ENCODE results near the gene PLEKHA5. TPM values are rescaled to one million over a fixed set of nuclear protein-coding genes. Genes with fewer than 3 reads are reported as not detected.

PLEKHA5 gene
- total RNA-seq, 1 donor from 2014 or later: 10.9 TPM

DNA sequence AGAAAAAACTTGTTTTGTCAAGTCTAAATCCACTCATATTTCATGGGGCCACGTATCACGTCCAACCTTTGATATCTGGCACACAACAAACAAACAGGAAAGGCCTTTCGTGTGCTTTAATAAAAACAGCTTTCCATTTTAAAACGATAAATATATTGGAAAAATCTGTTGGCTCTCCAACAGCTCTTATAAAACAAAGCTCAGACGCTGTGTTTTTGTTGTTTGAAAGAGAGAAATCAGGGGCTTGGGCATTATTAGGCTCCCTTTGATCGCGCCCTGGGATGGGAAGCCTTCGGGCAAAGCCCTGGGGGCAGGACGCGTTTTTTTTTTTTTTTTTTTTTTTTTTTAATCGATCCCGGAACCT lies 429 bp upstream of the PLEKHA5 start:
- no peak for DNase-seq (ENCODE audit: low spot score)

DNA sequence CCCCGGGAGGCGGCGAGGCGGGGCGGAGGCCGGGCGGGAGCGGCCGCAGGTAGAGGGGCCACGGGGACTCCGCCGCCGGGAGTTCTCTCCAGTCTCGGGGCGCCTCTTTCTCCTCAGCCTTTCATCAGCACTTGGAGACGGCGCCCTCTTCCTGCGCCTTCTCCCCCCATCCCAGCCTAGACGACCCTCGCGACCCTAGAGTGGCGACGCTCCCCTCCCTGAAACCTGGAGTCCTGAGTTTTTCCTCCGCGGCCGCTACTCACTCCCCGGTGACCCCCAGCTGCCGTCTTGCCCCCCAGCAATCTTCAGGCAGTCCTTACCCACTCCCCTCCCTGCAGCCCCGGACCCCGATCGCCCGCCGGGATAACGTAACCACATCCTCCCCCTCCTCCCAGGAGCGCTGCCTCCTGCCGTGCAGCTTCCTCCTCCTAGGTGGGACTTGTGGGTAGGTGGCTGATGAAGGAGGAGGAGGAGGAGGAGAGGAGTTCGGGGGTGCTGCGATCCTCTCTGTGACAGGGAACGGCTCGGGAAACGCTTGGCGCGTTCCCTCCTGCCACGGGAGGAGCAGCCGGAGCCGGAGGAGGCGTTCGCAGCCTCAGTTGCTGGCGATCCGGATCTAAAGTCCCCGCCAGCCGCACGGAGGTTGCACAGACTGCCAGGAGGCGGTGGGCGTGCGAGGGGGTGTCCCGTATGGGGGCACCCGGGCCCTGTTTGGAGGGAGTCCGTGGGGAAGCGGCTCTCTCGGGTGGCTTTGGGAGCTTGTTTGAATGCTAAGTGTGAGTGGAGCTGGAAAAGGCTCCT lies 891 bp downstream of the PLEKHA5 start:
- DNase-seq (ENCODE audit: low spot score): no peak

DNA sequence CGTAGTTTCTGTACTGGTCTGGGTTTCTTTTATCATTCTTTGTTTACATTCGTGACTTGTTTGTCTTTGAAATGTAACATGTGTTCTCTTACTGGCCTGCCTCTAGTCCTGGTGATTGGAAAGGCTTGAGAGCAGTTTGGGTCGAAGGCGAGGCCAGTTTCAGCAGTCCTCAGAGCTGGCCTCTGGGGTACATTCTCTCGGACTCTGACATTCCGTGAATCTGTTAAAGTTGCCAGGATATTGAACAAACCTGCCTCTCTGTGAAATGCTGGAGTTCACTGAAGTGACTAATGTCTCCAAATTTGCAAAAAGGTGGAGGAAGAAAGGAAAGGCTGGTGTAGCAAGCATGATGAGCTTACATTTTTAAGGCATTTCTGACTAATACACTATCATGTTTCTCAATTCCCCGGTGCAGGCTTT lies 1.5 kb downstream of the PLEKHA5 start:
- DNase-seq (ENCODE audit: low spot score): no peak

DNA sequence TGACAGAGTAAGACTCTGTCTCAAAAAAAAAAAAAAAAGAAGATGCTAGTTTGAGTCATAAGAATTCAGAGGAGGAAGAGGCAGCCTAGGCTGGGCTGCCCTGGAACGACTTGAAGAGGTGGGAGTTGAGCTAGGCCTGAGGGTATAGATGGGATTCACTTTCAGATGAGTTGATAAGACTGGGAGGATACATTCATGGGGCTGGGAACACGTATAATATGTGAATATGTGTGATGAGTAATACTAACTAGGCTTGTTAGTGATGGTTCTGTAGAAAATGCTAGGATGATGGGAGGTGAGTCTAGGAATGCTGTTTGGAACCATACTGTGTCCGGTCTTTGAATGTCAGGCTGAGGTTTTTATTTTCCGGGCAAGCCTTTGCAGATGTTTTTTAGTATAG lies 9.0 kb downstream of the PLEKHA5 start:
- no peak for DNase-seq (ENCODE audit: low spot score)

DNA sequence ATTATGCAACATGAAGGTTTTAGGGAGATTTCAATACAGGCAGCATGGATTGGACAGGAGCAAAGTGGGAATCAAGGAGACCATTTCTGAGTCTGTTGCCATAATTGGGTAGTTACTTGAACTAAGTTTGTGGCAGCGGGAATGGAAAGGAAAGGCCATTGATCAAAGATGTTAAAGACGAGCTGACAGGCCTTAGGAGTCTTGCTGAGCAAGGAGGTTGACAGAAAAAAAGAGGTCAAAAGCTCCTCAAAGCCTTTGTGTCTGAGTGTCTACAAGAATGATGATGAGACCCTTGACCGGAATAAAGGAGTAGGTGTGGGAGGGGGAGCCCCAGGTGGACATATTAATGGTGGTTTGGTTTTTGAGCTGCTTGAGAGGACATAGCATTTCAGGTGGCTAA lies 9.4 kb downstream of the PLEKHA5 start:
- DNase-seq (ENCODE audit: low spot score): no peak

DNA sequence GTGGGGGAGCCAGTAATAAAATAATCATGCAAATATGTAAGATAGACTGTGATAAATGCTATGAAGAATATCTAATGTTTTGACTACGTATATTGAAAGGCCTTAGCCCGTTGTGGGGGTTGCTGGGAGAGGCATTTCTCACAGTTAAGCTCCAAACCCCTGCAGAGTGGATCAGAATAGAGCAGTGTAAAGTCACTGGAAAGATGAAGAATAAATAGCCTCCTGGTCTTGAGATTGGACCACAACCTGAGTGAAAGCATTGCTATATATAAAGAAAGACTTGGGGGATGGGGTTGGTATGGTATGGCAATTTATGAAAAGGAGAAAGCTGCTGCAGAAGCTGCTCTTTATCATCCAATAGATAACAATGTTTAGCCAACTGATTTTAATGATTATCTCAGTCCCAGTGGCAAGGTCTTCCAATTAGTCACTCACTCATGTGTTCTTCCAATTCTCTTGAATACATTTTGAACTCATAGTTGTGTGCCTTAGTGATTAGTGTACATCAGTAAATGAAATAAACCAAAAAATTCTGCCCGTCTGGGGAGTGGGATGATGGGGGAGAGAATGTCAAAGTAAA lies 10.2 kb downstream of the PLEKHA5 start:
- DNase-seq (ENCODE audit: low spot score): no peak

DNA sequence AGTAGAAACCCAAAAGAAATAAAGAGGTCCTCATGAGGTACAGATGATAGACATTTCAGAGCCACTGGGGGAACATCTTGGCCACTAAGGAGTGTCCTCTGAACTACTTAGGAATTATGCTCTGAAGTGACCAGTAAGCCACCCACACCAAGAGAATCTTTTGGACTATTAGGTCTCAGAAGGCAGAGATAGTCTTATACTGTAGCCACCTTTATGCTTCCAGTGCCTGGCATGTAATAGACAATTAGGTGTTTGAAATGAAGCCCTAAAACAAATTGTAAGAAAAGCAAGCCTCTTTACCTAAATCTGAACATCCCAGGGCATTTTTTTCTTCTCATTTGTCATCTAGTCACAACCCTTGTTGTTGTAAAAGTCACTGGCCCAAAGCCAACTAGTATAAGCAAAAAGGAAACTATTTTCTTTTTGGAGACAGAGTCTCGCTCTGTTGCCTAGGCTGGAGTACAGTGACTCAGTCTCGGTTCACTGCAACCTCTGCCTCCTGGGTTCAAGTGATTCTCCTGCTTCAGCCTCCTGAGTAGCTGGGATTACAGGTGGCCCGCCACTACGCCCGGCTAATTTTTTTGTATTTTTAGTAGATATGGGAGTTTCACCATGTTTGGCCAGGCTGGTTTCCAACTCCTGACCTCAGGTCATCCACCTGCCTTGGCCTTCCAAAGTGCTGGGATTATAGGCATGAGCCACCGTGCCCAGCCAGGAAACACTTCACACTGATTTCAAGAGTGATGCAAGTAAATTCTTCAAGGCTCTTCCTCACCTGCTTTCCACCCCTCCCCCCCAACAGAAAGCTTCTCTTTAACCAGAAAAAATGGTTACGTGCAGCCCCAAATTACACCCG lies 11.1 kb downstream of the PLEKHA5 start:
- no peak for DNase-seq (ENCODE audit: low spot score)

DNA sequence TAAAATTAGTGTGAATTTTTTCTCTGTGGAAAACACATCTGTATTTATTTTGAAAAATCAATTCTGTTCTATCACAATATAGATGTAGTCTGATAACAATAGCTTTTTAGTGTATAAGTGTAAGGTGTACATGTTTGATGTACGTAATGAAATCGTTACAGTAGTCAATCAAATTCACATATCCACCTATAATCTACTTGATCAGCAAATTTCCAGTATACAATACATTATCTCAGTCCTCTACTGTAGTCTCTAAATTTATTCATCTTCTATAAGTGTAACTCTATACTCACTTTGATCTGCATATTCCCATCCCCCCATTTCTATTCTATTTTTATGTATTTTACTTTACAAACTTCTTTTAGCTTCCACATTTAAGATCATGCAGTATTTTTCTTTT lies 13.0 kb downstream of the PLEKHA5 start:
- no peak for DNase-seq (ENCODE audit: low spot score)

DNA sequence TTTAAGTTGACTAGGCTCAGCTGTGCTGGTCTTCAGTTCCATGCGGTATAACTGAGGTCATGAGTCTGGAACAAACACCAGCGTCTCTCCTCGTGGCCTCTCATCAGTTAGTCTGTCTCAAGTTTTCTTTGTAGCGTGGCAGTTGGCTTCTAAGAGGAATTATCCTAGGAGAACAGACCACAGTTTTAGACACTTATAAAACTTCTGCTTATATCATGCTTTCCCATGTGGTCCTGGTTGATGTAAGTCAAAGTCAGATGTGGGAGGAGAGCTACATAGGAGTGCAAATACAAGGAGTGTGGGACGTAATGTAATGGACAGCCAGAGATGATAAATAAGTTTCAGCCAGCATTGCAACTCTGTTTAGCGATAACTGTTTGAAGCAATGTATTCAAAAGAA lies 14.8 kb downstream of the PLEKHA5 start:
- no peak for DNase-seq (ENCODE audit: low spot score)

DNA sequence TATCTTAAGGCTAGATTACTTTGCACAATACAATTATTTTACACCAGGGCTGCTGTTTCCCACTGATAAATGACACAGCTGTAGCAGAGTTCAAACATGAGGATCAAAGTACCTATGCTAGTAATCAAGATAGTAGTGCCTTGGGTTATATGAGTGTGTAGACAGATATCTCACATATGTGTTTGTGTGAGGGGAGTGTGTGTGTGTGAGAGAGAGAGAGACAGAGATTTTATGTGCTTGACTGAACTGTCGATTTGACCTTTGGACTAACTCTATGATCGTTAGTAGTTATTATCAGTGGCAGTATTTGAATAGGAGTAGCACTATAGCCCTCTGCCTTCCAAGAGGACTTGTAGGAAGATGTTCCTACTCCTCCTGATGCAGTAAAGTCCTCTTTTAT lies 15.5 kb downstream of the PLEKHA5 start:
- no peak for DNase-seq (ENCODE audit: low spot score)

DNA sequence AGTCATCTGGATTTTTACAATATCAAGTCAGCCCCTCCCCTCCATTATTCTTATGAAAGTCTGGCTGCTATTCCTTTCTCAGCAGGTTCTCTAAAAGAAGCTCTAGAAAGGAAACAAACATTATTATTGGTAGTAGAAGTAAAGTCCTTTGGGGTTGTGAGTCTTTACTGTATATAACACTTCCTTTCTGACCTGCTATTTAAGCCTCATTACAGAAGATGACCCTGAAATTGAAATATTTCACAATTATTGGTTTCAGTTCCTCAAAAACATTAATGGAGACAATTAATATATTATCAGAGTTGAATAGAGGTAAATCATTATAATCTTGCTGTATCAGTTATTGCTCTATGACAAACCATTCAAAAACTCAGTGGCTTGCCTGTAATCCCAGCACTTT lies 19.3 kb downstream of the PLEKHA5 start:
- no peak for DNase-seq (ENCODE audit: low spot score)

DNA sequence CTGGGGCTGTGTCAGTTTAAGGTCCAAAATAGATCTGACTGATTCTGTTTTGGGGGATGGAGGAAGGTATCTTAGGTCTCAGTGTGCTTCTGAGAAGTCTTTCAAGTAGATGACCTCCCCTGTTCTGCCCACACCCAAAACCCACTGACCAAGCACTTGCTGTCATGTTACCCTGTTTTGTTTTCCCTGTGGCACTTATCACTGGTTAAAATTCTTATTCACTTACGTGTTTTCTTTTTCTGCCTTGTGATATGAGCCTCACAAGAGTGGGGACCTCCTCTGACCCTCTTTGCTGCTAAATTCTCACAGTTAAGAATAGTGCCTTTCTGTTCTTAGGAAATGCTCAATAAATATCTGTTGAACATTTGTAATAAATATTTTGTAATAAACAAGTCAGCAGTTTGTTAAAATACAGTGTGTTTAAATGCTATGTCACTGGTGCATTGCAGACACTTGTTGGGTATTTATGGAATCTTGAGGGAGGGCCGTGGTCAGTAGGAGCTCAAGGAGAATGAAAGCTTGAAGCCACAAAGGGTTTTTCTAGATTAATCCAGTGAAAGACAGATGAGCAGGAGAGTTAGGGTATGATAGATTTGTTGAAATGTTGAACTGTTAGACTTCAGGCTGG lies 20.9 kb downstream of the PLEKHA5 start:
- no peak for DNase-seq (ENCODE audit: low spot score)

DNA sequence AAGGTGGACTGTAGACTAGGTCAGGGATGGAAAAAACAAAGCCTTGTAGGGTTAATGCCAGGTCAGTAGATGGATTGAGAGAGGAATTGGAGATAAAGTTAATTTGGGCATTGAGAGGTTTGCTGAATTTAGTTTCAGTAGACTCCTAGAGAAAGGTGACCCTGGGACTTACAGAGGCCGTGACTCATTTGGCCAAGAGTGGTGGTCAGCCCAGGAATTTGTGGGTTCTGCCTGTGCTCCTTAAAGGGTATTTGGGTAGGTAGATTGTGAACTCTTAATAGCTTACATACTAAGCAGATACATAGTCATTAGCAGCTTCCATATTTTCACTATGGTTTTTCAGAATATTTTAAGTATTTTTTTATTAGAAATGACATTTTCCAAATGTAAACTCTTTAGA lies 21.8 kb downstream of the PLEKHA5 start:
- DNase-seq (ENCODE audit: low spot score): no peak

DNA sequence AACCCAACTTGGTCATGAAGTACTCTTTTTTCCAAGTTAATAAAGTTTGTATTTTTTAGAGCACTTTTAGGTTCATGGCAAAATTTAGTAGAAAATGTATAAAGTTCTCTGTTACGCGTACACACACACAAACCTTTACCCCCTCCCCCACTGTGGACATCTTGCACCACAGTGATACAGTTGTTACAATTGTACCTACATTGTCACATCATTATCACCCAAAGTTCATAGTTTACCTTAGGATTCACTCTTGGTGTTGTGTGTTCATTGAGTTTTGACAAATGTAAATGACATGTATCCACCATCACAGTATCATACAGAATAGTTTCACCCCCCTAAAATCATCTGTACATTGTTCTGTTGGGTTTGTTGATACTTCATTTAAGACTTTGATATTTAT lies 23.9 kb downstream of the PLEKHA5 start:
- no peak for DNase-seq (ENCODE audit: low spot score)

DNA sequence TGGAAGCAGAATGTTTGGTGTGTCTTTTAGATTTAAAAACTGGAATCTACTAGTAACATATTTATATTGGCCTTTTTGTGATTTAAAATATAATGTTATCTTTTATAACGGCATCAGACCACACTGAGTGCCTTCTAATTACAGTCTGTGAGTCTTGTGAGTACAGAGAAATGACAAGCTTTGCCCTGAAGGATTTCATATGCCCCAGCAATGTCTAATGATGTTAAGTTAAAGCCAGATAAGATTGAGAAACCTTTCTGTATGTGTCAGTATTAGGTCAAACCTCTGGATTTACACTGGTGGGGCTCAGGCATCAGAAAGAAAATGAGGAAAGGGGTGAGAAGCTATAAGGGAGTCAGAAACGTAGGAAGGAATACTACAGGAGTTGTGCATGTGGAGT lies 25.2 kb downstream of the PLEKHA5 start:
- DNase-seq (ENCODE audit: low spot score): no peak

DNA sequence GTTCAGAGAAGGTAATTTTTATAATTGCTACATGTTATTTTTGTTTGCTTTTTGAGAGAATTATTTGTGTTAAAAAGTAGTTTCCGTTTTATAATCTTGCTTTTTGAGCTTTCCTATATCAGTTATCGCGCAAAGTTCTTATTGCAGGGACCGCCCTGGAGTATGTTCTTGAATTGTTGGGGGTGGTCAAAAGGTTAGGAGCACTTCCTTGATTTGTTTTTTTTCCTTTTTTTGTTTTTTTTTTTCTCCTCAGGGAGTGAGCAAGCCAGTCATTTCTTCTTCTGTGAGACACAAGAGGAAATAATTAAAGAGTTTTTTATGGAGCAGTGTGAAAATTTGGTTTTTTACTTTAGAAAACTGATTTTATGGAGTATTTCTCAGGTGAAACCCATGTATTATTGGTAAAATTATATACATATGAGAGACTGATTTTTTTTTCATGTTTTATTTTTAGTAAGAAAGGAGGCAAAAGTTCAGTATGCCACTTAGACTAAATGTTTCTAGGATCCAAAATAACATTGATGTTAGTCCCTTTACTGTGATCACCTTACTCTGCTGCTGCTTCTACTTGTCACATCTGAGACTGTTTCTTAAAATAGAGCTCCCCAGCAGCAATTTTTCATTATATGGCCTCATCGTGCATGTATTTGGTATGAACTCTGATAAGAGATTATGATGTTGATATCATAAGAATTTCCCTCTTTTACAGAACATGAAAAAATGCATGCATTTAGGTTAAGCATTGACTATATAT lies 26.6 kb downstream of the PLEKHA5 start:
- no peak for DNase-seq (ENCODE audit: low spot score)

DNA sequence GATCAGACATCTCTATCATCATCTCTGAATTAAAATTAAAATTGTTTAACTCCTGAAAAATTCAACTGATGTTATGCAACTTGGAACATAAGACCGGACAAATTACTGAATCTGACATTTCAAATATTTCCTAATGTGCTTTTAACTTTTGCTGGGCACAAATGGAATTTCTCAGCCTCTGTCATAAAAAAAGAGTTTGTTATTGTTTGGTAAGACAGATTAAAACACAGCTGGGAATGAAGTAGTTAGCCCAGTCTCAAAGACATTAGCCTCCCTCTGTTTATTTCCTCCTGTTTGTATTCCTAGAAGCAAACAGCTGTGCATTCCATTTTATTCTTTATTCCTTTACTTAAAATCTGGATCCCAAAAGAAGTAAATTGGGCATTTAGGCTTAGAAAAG lies 29.4 kb downstream of the PLEKHA5 start:
- DNase-seq (ENCODE audit: low spot score): no peak

DNA sequence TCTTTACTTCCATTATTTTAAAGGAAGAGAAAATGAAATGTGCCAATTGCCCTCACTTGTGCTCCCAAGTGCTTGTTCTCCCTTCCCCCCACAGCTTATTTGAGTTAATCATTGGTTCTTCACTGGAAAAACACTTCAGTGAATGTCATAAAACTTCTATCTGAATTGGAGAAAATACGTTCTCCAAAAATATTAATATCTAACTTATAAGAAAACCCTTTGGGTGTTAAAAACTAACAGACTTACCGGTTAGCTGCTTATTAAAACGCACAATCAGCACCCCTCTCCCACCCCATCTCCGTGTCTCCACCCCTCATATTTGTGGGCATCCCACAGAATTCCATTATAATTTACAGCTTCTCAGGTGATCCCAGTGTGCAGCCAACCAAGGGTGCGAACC lies 31.7 kb downstream of the PLEKHA5 start:
- no peak for DNase-seq (ENCODE audit: low spot score)

DNA sequence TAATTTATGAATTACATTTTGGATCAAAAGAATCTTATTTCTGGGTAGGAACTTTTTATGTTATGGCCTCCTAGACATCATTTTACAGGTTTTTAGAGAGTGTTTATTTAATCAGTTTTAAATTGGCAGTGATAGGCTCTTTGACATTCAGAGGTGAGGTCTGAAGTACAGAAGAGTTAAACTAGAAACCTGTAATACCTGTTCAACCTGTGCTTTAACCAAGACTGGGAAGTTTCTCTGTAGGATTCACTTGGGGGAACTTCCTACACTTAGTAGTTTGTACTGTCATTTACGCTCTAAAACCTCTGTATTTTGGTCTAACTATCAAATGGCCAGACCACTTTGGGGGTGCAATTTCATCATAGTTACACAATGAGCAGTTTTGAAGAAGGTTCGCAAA lies 35.9 kb downstream of the PLEKHA5 start:
- DNase-seq (ENCODE audit: low spot score): no peak

DNA sequence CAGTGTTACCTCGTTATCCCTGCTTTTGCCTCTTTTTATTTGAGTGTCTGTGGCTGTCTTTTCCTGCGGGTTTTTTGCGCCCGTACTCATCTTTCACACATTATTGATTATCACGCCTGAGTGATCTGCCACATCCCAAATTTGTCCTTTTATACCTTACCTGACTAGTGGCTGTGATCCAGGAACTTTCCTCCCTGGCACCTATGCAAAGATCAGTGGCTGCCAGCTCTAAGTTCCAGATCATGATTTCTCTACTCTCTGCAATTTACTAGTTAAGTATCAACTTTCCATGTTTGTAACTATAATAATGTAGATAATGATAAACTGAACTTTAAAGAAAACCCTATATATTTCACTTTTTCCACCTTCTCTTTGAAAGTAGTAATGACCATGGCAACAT lies 36.9 kb downstream of the PLEKHA5 start:
- DNase-seq (ENCODE audit: low spot score): no peak

DNA sequence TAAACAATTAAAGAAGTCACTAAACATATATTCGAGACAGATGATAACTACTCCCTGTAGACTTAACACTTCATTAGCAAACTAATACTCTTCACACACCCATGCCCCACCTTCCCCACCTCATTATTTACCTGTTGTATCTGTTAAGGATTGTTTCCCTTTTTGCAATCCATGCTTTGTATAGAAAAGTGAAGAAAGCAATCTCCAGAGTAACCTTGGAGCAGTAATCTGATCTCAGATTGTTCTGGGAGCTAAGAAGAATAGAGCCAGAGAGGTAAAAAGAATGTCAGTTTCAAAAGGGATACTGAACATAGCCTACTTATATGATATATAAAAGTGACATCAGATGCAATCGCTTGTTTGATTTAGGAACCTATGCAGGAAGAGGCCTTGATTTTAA lies 37.4 kb downstream of the PLEKHA5 start:
- DNase-seq (ENCODE audit: low spot score): no peak
